Measurements from ENCODE around the gene CCDC188. TPM values are rescaled to one million over a fixed set of nuclear protein-coding genes. Genes with fewer than 3 reads are reported as not detected.

CCDC188 gene
- total RNA-seq, 1 experiment from 2014 or later = not detected

DNA sequence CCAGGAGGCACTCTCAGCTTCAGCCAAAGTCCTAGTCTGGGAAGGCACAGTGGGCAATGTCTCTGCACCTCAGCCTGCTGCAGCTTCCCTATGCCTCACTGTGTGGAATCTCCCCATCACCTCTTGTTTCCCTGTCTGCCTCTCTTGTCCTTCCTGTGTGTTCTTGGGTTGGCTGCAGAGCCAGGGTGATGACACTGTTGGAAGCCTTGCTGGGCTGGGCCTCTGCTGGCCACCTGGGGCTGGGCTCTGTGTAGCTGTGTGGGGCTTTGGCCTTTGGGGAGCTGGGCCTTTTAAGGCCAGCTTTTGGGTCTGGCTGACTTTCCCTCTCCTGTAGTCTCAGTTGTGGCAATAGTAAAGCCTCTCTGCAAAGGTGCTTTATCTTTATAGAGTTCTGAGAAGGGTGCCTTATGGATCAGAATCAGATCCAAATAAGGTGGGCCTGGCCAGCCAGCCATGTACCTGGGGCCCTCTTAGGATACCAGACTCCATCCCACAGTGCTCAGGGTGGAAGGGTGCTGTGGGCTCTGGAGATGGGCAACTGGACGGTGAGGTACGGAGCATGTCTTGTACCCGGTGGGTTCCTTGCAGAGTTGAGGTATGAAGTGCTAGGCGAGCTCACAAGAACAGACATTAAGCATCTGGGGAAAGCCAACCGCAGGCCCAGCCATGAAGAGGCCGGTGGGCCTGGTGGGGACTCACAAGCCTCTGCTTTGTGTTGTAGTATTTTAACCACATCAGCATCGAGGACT lies 45.2 kb downstream of the CCDC188 start:
- no peak for DNase-seq
- TF ChIP-seq, protein P1, sequence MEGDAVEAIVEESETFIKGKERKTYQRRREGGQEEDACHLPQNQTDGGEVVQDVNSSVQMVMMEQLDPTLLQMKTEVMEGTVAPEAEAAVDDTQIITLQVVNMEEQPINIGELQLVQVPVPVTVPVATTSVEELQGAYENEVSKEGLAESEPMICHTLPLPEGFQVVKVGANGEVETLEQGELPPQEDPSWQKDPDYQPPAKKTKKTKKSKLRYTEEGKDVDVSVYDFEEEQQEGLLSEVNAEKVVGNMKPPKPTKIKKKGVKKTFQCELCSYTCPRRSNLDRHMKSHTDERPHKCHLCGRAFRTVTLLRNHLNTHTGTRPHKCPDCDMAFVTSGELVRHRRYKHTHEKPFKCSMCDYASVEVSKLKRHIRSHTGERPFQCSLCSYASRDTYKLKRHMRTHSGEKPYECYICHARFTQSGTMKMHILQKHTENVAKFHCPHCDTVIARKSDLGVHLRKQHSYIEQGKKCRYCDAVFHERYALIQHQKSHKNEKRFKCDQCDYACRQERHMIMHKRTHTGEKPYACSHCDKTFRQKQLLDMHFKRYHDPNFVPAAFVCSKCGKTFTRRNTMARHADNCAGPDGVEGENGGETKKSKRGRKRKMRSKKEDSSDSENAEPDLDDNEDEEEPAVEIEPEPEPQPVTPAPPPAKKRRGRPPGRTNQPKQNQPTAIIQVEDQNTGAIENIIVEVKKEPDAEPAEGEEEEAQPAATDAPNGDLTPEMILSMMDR (IDR thresholded peaks at IDR 0.05; ENCODE audit: unreplicated experiment) = no peak
- no peaks in the 10 kb centered on the region for H3K4me1 Mint-ChIP-seq (ENCODE audit: low read depth, unreplicated experiment)
- no peak overlapping the region for H3K4me3 Mint-ChIP-seq (ENCODE audit: low read depth, unreplicated experiment)
- CTCF ChIA-PET = no interaction called here
- no peak overlapping the region for H3K27ac Mint-ChIP-seq (ENCODE audit: unreplicated experiment)
- H3K36me3 Mint-ChIP-seq (ENCODE audit: insufficient read depth, unreplicated experiment) = peaks cover 60% of the 10 kb centered on the region
- BruUV-seq (replicated peaks) = no TSS peak
- no peaks in the 10 kb centered on the region for H3K9me3 Mint-ChIP-seq (ENCODE audit: low read depth, unreplicated experiment)
- intact Hi-C loops (cut with micrococcal nuclease; ENCODE audit: unreplicated experiment) = no loop called here
- no peaks in the 10 kb centered on the region for H3K27me3 Mint-ChIP-seq (ENCODE audit: unreplicated experiment)

DNA sequence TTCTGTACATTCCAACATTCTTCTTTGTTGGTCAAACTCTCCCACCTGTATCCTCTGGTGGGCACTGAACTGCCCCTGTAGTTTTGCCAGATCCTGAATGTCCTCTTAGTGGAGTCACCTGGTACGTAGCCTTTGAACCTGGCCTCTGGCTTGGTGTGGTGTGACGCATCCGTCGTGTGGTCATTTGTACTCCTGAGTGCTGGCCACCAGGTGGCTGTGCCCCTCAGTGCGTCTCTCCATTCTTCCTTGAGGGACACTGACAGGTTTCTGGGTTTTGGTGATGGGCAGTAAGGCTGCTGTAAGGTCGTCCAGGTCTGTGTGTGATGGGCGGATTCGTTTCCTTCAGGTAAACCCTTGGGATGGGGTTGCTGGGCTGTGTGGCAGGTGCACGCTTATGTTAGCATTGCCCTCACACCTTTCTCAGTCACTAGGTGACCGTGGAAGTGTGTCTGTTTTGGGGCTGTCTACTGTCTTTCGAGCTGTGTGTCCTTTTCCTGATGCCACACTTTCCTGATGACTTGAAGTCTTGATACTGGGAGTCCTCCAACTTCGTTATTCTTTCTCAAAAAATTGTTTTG lies 48.6 kb downstream of the CCDC188 start:
- peaks cover 45% of the 10 kb centered on the region for H3K36me3 Mint-ChIP-seq (ENCODE audit: insufficient read depth, unreplicated experiment)
- H3K27ac Mint-ChIP-seq (ENCODE audit: unreplicated experiment) = no peak overlapping the region

DNA sequence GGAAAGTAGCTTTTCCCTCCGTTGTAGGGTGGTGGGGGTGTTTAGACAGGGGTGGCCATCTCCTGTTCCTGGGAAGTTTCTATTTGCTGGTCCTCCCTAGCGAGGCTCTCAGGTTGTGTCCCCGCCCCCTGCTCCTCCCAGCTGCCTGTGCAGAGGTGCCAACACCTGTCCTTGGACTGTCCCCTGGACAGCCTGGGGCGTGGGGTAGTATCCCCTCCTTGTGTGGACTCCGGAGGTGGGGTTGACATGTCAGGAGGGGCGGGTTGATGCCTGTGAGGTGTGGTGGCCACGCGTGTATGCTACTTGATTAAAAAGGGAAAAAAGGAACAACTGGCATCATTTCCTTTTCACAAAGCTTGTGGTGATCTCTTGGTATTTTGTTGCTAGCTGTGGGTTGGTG lies 49.2 kb downstream of the CCDC188 start:
- TF ChIP-seq, protein P1 (IDR thresholded peaks at IDR 0.05; ENCODE audit: unreplicated experiment) = no peak
- Mint-ChIP-seq H3K27me3 (ENCODE audit: unreplicated experiment) (no peaks in the 10 kb centered on the region), H3K9me3 (ENCODE audit: low read depth, unreplicated experiment) (no peaks in the 10 kb centered on the region), H3K36me3 (ENCODE audit: insufficient read depth, unreplicated experiment) (peaks cover 47% of the 10 kb centered on the region), H3K4me1 (ENCODE audit: low read depth, unreplicated experiment) (no peaks in the 10 kb centered on the region), H3K4me3 (ENCODE audit: low read depth, unreplicated experiment) (no peak overlapping the region), H3K27ac (ENCODE audit: unreplicated experiment) (no peak overlapping the region)
- no TSS peak for BruUV-seq (replicated peaks)
- no peak for DNase-seq
- intact Hi-C loops (cut with micrococcal nuclease; ENCODE audit: unreplicated experiment) = no loop called here
- CTCF ChIA-PET = no interaction called here

More for the DNA sequence above, 48.6 kb downstream of the CCDC188 start:
- no TSS peak for BruUV-seq (replicated peaks)
- H3K9me3 Mint-ChIP-seq (ENCODE audit: low read depth, unreplicated experiment) = no peaks in the 10 kb centered on the region
- no peaks in the 10 kb centered on the region for H3K4me1 Mint-ChIP-seq (ENCODE audit: low read depth, unreplicated experiment)
- intact Hi-C loops (cut with micrococcal nuclease; ENCODE audit: unreplicated experiment) = no loop called here
- no peak overlapping the region for H3K4me3 Mint-ChIP-seq (ENCODE audit: low read depth, unreplicated experiment)
- CTCF ChIA-PET = interaction anchor here (0.9 kb wide), 1 partner anchor 23 kb away, joined by 5 read pairs; no protein-coding TSS in a partner anchor
- no peaks in the 10 kb centered on the region for H3K27me3 Mint-ChIP-seq (ENCODE audit: unreplicated experiment)
- TF ChIP-seq, protein P1 (IDR thresholded peaks at IDR 0.05; ENCODE audit: unreplicated experiment) = no peak
- DNase-seq = no peak

DNA sequence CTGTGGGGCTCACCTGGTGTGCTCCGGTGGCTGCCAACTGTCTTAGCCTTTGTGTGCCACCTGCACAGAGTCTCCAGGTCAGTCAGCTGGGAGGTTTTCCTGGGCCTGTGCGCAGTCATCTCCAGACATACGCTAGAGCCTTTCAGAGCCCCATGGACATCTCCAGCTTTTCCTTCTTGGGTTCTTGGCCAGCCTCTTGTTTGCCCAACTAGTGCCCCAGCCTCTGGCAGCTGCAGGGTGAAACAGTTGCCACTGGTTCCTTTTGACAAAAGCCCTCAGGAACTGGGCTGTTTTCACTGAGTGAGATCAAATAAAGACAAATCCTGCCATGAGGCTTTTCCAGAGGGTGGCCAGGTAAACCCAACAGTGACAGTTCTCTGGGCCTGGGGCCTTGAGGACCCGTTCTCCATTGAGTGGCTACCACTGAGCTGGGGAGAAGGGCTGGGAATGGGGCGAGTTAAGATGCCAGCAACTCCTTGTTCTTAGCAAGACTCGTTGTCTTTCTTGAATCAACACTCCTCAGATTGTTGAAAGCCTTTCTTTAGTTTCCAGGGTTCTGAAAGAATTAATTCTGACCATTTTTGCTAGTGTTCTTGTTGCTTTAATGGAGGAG lies 51.6 kb downstream of the CCDC188 start:
- Mint-ChIP-seq H3K27me3 (ENCODE audit: unreplicated experiment) (no peaks in the 10 kb centered on the region), H3K9me3 (ENCODE audit: low read depth, unreplicated experiment) (no peaks in the 10 kb centered on the region), H3K36me3 (ENCODE audit: insufficient read depth, unreplicated experiment) (peaks cover 66% of the 10 kb centered on the region), H3K27ac (ENCODE audit: unreplicated experiment) (no peak overlapping the region), H3K4me3 (ENCODE audit: low read depth, unreplicated experiment) (no peak overlapping the region), H3K4me1 (ENCODE audit: low read depth, unreplicated experiment) (no peaks in the 10 kb centered on the region)
- intact Hi-C loops (cut with micrococcal nuclease; ENCODE audit: unreplicated experiment) = no loop called here
- TF ChIP-seq, protein P1 (IDR thresholded peaks at IDR 0.05; ENCODE audit: unreplicated experiment) = no peak
- BruUV-seq (replicated peaks) = no TSS peak
- no peak for DNase-seq
- CTCF ChIA-PET = no interaction called here

Small RNA genes lying within 50 kb of the gene (microRNA-seq; reads per million reads assigned to microRNA genes)
- not detected for gene MIR6816

Other genes starting within 250 kb of the CCDC188 start
- gene COMT, start 209.3 kb downstream of the CCDC188 start, total RNA-seq (2022) = 165 and 170 TPM in 2 replicates
- gene TXNRD2, start 209.2 kb downstream of the CCDC188 start, total RNA-seq (2022) = 33.7 and 36.3 TPM in 2 replicates
- 19.7 and 21.7 TPM in 2 replicates for gene ARVCF, start 134.2 kb downstream of the CCDC188 start, total RNA-seq (2022)
- 33.5 and 41.4 TPM in 2 replicates for gene TANGO2, start 129.9 kb downstream of the CCDC188 start, total RNA-seq (2022)
- gene DGCR8, start 70.8 kb downstream of the CCDC188 start, total RNA-seq (2022) = 53.1 and 54.7 TPM in 2 replicates
- gene RANBP1, start 35.0 kb downstream of the CCDC188 start, total RNA-seq (2022) = 205 and 208 TPM in 2 replicates
- gene TRMT2A, start 33.8 kb downstream of the CCDC188 start, total RNA-seq (2022) = 63.0 and 71.9 TPM in 2 replicates
- gene ZDHHC8, start 19.3 kb downstream of the CCDC188 start, total RNA-seq (2022) = 78.4 and 87.2 TPM in 2 replicates
- 4.1 and 4.2 TPM in 2 replicates for gene RTN4R, start 117.3 kb upstream of the CCDC188 start, total RNA-seq (2022)
- gene DGCR6L, start 169.0 kb upstream of the CCDC188 start, total RNA-seq (2022) = 35.0 and 39.6 TPM in 2 replicates
- gene ZNF74, start 243.1 kb upstream of the CCDC188 start, total RNA-seq (2022) = 11.1 and 15.2 TPM in 2 replicates